ENCODE data around the gene BNIP5. TPM values are rescaled to one million over a fixed set of nuclear protein-coding genes. Genes with fewer than 3 reads are reported as not detected.

The BNIP5 gene
- total RNA-seq, 2 donors from 2014 or later = not detected

GRCh38 chr6:36353411-36353915, 16.8 kb upstream of the BNIP5 start:
- Histone ChIP-seq H3K9me3 (no peaks in the 10 kb centered on the region), H3K4me3 (no peak overlapping the region), H3K27me3 (replicated peaks; ENCODE audit: insufficient read depth) (no peaks in the 10 kb centered on the region), H3K27ac (no peak overlapping the region), H3K4me1 (ENCODE audit: control insufficient read depth in 1 of 2, low read depth in 2 of 2) (peaks cover 18 to 40% of the 10 kb centered on the region in 2 donors), H3K36me3 (no peaks in the 10 kb centered on the region)
- ATAC-seq (ENCODE audit: insufficient number of reproducible peaks, low FRiP score, low read depth) (no peak), DNase-seq (ENCODE audit: low spot score) (no peak)
- TF ChIP-seq CTCF (IDR thresholded peaks at IDR 0.05) = no peak

GRCh38 chr6:36352477-36353157, 15.9 kb upstream of the BNIP5 start:
- H3K27ac ChIP-seq = peak overlapping the region in 1 of 2 donors; percentile 86
- H3K36me3 ChIP-seq = no peaks in the 10 kb centered on the region
- ATAC-seq (ENCODE audit: insufficient number of reproducible peaks, low FRiP score, low read depth) = no peak
- H3K4me1 ChIP-seq (ENCODE audit: control insufficient read depth in 1 of 2, low read depth in 2 of 2) = peaks cover 11 to 32% of the 10 kb centered on the region in 2 donors
- no peak overlapping the region for H3K4me3 ChIP-seq
- TF ChIP-seq CTCF (IDR thresholded peaks at IDR 0.05) = no peak
- H3K9me3 ChIP-seq = no peaks in the 10 kb centered on the region
- no peaks in the 10 kb centered on the region for H3K27me3 ChIP-seq (replicated peaks; ENCODE audit: insufficient read depth)
- no peak for DNase-seq (ENCODE audit: low spot score)

- Histone ChIP-seq H3K4me1 (ENCODE audit: control insufficient read depth in 1 of 2, low read depth in 2 of 2) (peaks cover 11 to 25% of the 10 kb centered on the region in 2 donors), H3K4me3 (no peak overlapping the region), H3K36me3 (no peaks in the 10 kb centered on the region), H3K9me3 (no peaks in the 10 kb centered on the region), H3K27ac (peak overlapping the region; percentile 81 to 86), H3K27me3 (replicated peaks; ENCODE audit: insufficient read depth) (no peaks in the 10 kb centered on the region)
- TF ChIP-seq CTCF (IDR thresholded peaks at IDR 0.05) = no peak
- ATAC-seq (ENCODE audit: insufficient number of reproducible peaks, low FRiP score, low read depth) (peak; percentile 90), DNase-seq (ENCODE audit: low spot score) (no peak)
Measured at GRCh38 chr6:36350681-36351571, 14.2 kb upstream of the BNIP5 start.

- Histone ChIP-seq H3K9me3 (no peaks in the 10 kb centered on the region), H3K4me3 (no peak overlapping the region), H3K4me1 (ENCODE audit: control insufficient read depth in 1 of 2, low read depth in 2 of 2) (peaks cover 11 to 25% of the 10 kb centered on the region in 2 donors), H3K27me3 (replicated peaks; ENCODE audit: insufficient read depth) (no peaks in the 10 kb centered on the region), H3K36me3 (no peaks in the 10 kb centered on the region), H3K27ac (peak overlapping the region; percentile 81 to 86)
- ATAC-seq (ENCODE audit: insufficient number of reproducible peaks, low FRiP score, low read depth) = no peak
- DNase-seq (ENCODE audit: low spot score) = no peak
- TF ChIP-seq CTCF (IDR thresholded peaks at IDR 0.05) = no peak
Measured at GRCh38 chr6:36350082-36350481, 13.4 kb upstream of the BNIP5 start.

GRCh38 chr6:36349240-36349639, 12.6 kb upstream of the BNIP5 start:
- ATAC-seq (ENCODE audit: insufficient number of reproducible peaks, low FRiP score, low read depth) = no peak

More at GRCh38 chr6:36349240-36349639, 12.6 kb upstream of the BNIP5 start:
- Histone ChIP-seq H3K9me3 (no peaks in the 10 kb centered on the region), H3K36me3 (no peaks in the 10 kb centered on the region), H3K27ac (no peak overlapping the region), H3K4me3 (no peak overlapping the region), H3K27me3 (replicated peaks; ENCODE audit: insufficient read depth) (no peaks in the 10 kb centered on the region), H3K4me1 (ENCODE audit: control insufficient read depth in 1 of 2, low read depth in 2 of 2) (peaks cover 11 to 27% of the 10 kb centered on the region in 2 donors)
- no peak for TF ChIP-seq CTCF (IDR thresholded peaks at IDR 0.05)
- DNase-seq (ENCODE audit: low spot score) = no peak

Measured in thoracic aorta (tissue), 2 donors.